HepG2 (cell line): ENCODE results near the gene ACADVL. TPM values are rescaled to one million over a fixed set of nuclear protein-coding genes. Genes with fewer than 3 reads are reported as not detected.

Experiments used
- ATAC-seq: fragments of 200-7000 bp; cut with Tn5 transposase; 3 replicates; pipeline ENCODE4 v1.9.1; 2020; ENCODE audit warnings: mild to moderate bottlenecking, moderate library complexity
- BruUV-seq: library from RNA; stranded (reverse); fragments of 400-500 nt; replicated peaks from 2 replicates; lab custom pipeline; 2021; lab: Mats Ljungman, UMichigan
- CTCF ChIA-PET: fragments of 300-600 bp; formaldehyde crosslinking; extraction: SDS; loops from one replicate; lab custom pipeline; 2021; ENCODE audit warnings: low total read pairs, inconsistent platforms, low intra/inter-chr PET ratio; lab: Yijun Ruan, JAX
- POLR2A ChIA-PET: fragments of 350-600 bp; sonication (Branson Sonifier 250); formaldehyde crosslinking; loops from one replicate; lab custom pipeline; 2020; ENCODE audit warnings: antibody characterized with exemption, inconsistent platforms; lab: Yijun Ruan, JAX
- DNase-seq: peaks from one replicate; pipeline ENCODE4 v3.0.0-alpha.2; 2015; ENCODE audit warnings: low spot score
- FAIRE-seq: peaks from 3 replicates; lab custom pipeline; 2011; peaks lifted over from hg19 to GRCh38; lab: Jason Lieb, UNC
- H2AFZ ChIP-seq: one replicate; pipeline ENCODE4 v1.6.1; 2011; ENCODE audit warnings: low read length, inconsistent platforms
- H3K27ac ChIP-seq: fragments of 300-600 bp; 3 replicates; pipeline ENCODE4 v1.8.0; 2011; ENCODE audit warnings: mixed run types, mild to moderate bottlenecking, mixed read lengths, low read length, inconsistent platforms; ENCODE audit not compliant: insufficient read depth; ENCODE audit errors: extremely low read length
- H3K27me3 ChIP-seq, 2 experiments: fragments of 200-600 bp in 1 of 2; 2 replicates in 1 of 2; 3 replicates in 1 of 2; pipeline versions ENCODE4 v1.6.0 to v1.8.0; 2011; ENCODE audit warnings: low read length in 2 of 2, mild to moderate bottlenecking in 2 of 2, moderate library complexity in 2 of 2, inconsistent platforms in 1 of 2; ENCODE audit not compliant: insufficient read depth in 2 of 2, control insufficient read depth in 1 of 2
- H3K36me3 ChIP-seq, 2 experiments: fragments of 200-600 bp in 1 of 2; replicated peaks in 1 of 2; 2 replicates in 1 of 2; 3 replicates in 1 of 2; pipeline versions ENCODE4 v1.5.1 to v1.8.0; 2011; ENCODE audit warnings: low read length in 2 of 2, inconsistent platforms in 1 of 2; ENCODE audit not compliant: insufficient read depth in 2 of 2, control insufficient read depth in 1 of 2
- H3K4me1 ChIP-seq: 2 replicates; pipeline ENCODE4 v1.5.1; 2012; ENCODE audit warnings: low read length, inconsistent platforms; ENCODE audit not compliant: insufficient read depth
- H3K4me2 ChIP-seq: 2 replicates; pipeline ENCODE4 v1.6.0; 2011; ENCODE audit warnings: low read depth, low read length, inconsistent platforms
- H3K4me3 ChIP-seq, 3 experiments: fragments of 200-600 bp in 1 of 3; sonication (generic), shearing (Covaris generic) in 1 of 3; replicated peaks in 1 of 3; 2 replicates each; pipeline ENCODE4 v1.5.1; 2011 to 2016; ENCODE audit warnings: low read length in 3 of 3, inconsistent platforms in 2 of 3, low read depth in 2 of 3, mild to moderate bottlenecking in 2 of 3, control low read depth in 1 of 3, mixed read lengths in 1 of 3; ENCODE audit not compliant: insufficient read depth in 1 of 3
- H3K79me2 ChIP-seq: one replicate; pipeline ENCODE4 v1.6.1; 2011; ENCODE audit warnings: low read length, inconsistent platforms; ENCODE audit not compliant: insufficient read depth
- H3K9ac ChIP-seq: 2 replicates; pipeline ENCODE4 v1.6.0; 2011; ENCODE audit warnings: mild to moderate bottlenecking, low read depth, low read length, inconsistent platforms; ENCODE audit not compliant: insufficient read depth
- H3K9me3 ChIP-seq: 2 replicates; pipeline ENCODE4 v1.5.1; 2012; ENCODE audit warnings: mild to moderate bottlenecking, low read length
- H4K20me1 ChIP-seq: 2 replicates; pipeline ENCODE4 v1.6.0; 2011; ENCODE audit warnings: inconsistent platforms, mild to moderate bottlenecking, low read length, moderate library complexity; ENCODE audit not compliant: insufficient read depth
- ARID4A ChIP-seq: sonication (generic); formaldehyde crosslinking; IDR thresholded peaks from 2 replicates; pipeline ENCODE4 v1.5.0; 2020; ENCODE audit warnings: mild to moderate bottlenecking, missing genetic modification reagents, borderline replicate concordance
- CBX1 ChIP-seq: IDR thresholded peaks from one replicate; pipeline ENCODE4 v1.6.1; 2016; ENCODE audit warnings: antibody characterized with exemption, low read depth
- FOXK1 ChIP-seq: sonication (generic); formaldehyde crosslinking; IDR thresholded peaks from 2 replicates; pipeline ENCODE4 v1.4.0; 2020; ENCODE audit warnings: low read depth, missing genetic modification reagents, borderline replicate concordance
- HOXA3 ChIP-seq: sonication (generic); formaldehyde crosslinking; IDR thresholded peaks from 2 replicates; pipeline ENCODE4 v1.5.0; 2020; ENCODE audit warnings: missing genetic modification reagents
- KDM2A ChIP-seq: sonication (generic); formaldehyde crosslinking; IDR thresholded peaks from 2 replicates; pipeline ENCODE4 v1.4.0; 2020; ENCODE audit warnings: low read depth, missing genetic modification reagents, borderline replicate concordance
- KDM5B ChIP-seq: sonication (generic); formaldehyde crosslinking; IDR thresholded peaks from 2 replicates; pipeline ENCODE4 v1.4.0; 2020; ENCODE audit warnings: missing genetic modification reagents, mild to moderate bottlenecking, borderline replicate concordance
- KDM6A ChIP-seq: IDR thresholded peaks from 2 replicates; pipeline ENCODE4 v1.6.1; 2016; ENCODE audit warnings: low read depth
- MIXL1 ChIP-seq: IDR thresholded peaks from 2 replicates; pipeline ENCODE4 v1.6.1; 2016
- NR2C2 ChIP-seq: sonication (generic); formaldehyde crosslinking; IDR thresholded peaks from 2 replicates; pipeline ENCODE4 v1.4.0; 2020; ENCODE audit warnings: missing genetic modification reagents, mild to moderate bottlenecking, moderate library complexity, borderline replicate concordance
- POLR2G ChIP-seq: fragments of 200-400 bp; formaldehyde crosslinking; IDR thresholded peaks from 2 replicates; pipeline ENCODE4 v1.6.1; 2018; ENCODE audit warnings: mild to moderate bottlenecking, low read depth, low read length, moderate library complexity
- ZNF34 ChIP-seq: sonication (generic); formaldehyde crosslinking; IDR thresholded peaks from 2 replicates; pipeline ENCODE4 v1.4.0; 2020; ENCODE audit warnings: mild to moderate bottlenecking, missing genetic modification reagents, borderline replicate concordance
- ZNF556 ChIP-seq: sonication (generic); formaldehyde crosslinking; IDR thresholded peaks from 2 replicates; pipeline ENCODE4 v1.4.0; 2020; ENCODE audit warnings: mild to moderate bottlenecking, missing genetic modification reagents, borderline replicate concordance
- ZNF839 ChIP-seq: sonication (generic); formaldehyde crosslinking; IDR thresholded peaks from 2 replicates; pipeline ENCODE4 v1.4.0; 2020; ENCODE audit warnings: missing genetic modification reagents, mild to moderate bottlenecking, borderline replicate concordance
- WGBS: methylation state at CpG from one replicate; pipeline ENCODE4 v1.1.6; 2017; ENCODE audit warnings: low lambda C conversion rate; 5-methylcytosine and 5-hydroxymethylcytosine counted together
- in situ Hi-C: cut with HindIII; loops from 2 replicates; pipeline ENCODE4 v1.10.0; 2017; ENCODE audit warnings: low pct_unique_long_range_greater_than_20kb; ENCODE audit not compliant: extremely low pct_ligation_motif_present
- intact Hi-C: fragments of 100-400 bp; cut with micrococcal nuclease; formaldehyde crosslinking; loops from one replicate; pipeline ENCODE4 v1.10.0; 2022; ENCODE audit not compliant: unreplicated experiment
- polyA plus RNA-seq, 8 experiments: library from polyadenylated mRNA; depleted of rRNA in 3 of 8; stranded (reverse) in 7 of 8; unstranded in 1 of 8; fragments of >200 nt; fragmentation: Illumina TruSeq in 4 of 8; extraction: Trizol in 4 of 8; gene quantifications; 2 replicates each; pipeline versions ENCODE4 v1.2.1 to v1.2.3, GENCODE V29; 2011 to 2016; ENCODE audit warnings: low read depth in 4 of 8, missing spikeins in 1 of 8, mixed read lengths in 1 of 8; ENCODE audit not compliant: insufficient read depth in 1 of 8
- total RNA-seq, 5 experiments: library from RNA; depleted of rRNA; stranded (reverse); fragments of >200 nt; fragmentation: Illumina TruSeq; extraction: Trizol; gene quantifications; 2 replicates each; pipeline ENCODE4 v1.2.3, GENCODE V29; 2016; ENCODE audit warnings: low read depth in 1 of 5
- TF ChIP-seq, protein P1 (sequence below): sonication (generic); IDR thresholded peaks from 2 replicates; pipeline ENCODE4 v1.6.1; 2016; ENCODE audit warnings: low read depth, borderline replicate concordance
- TF ChIP-seq, protein P2 (sequence below): conservative IDR thresholded peaks from 2 replicates; pipeline ENCODE4 v1.6.1; 2018; ENCODE audit warnings: missing genetic modification reagents
- TF ChIP-seq, protein P3 (sequence below): IDR thresholded peaks from 2 replicates; pipeline ENCODE4 v1.6.1; 2018; ENCODE audit warnings: missing genetic modification reagents

ACADVL gene
- total and polyA plus RNA-seq, 2 of the 13 experiments (the other 11 are each of a cell fraction or from before 2014, with no cell fraction given): 219 to 412 TPM

DNA sequence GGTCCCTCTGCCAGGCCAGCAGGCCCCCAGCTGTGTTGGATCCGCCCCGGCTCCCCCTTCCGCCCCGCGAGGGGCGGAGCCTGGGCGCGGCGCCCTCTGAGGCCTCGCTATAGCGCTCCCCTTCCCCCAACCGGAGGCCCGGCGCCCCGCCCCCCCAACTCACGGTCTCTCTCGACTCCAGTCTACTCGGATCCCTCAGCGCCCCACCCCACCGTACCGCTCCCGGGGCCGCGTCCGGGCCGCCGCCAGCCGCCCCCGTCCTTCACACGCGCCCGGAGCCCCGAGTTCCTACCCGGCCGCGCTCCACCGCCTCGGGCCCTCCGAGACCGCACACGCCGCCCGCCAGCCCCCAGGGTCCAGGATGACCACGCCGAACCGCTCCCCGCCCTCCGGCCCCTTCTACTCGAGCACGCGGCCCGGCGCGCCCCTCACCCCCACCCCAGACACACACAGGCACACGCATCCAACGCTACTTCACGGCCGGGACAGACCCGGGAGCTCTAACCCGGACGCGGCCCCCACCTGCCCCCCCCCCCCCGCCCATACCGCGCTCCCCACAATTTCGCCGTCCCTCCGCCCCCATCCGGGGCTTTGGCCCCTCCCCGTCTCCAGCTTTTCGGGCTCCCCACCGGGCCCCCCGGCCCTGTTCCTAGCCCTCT is 18.2 kb downstream of the ACADVL start:
- no peaks in the 10 kb centered on the region; a peak in 1 of 5 replicates for H3K27me3 ChIP-seq
- in situ Hi-C loops: no loop called here
- DNase-seq (peak; percentile 68), ATAC-seq (peak; percentile 6), FAIRE-seq (no peak)
- no TSS peak for BruUV-seq
- no peak overlapping the region for H2AFZ ChIP-seq
- H4K20me1 ChIP-seq: 0 out of 2 replicates have a peak, but pooled peaks cover 3% of the 10 kb centered on the region
- CTCF ChIA-PET: no interaction called here
- H3K9ac ChIP-seq: peak overlapping the region; percentile 96
- WGBS: 4% methylated on average over 22 of the region's 73 CpGs
- intact Hi-C loops: loop anchor here (10.0 kb wide), 1 partner anchor 63 kb away; the partner anchor contains the start of gene ASGR1
- H3K36me3 ChIP-seq: peaks cover 10 to 24% of the 10 kb centered on the region in 2 experiments
- H3K9me3 ChIP-seq: no peaks in the 10 kb centered on the region
- H3K4me3 ChIP-seq: peak overlapping the region; percentile 97 to 98 (median 98); a peak in 5 of 6 replicates
- peak overlapping the region; percentile 88 for H3K27ac ChIP-seq
- H3K4me1 ChIP-seq: peaks cover 47% of the 10 kb centered on the region
- peaks cover 57% of the 10 kb centered on the region for H3K79me2 ChIP-seq
- POLR2A ChIA-PET: interaction anchor here (0.7 to 8.9 kb wide), 12 partner anchors 13 to 202 kb away, joined by 3 to 140 read pairs (median 6); partner anchors contain the start of genes ACADVL, ASGR1, ASGR2 and CTDNEP1
- H3K4me2 ChIP-seq: peak overlapping the region; percentile 84
- TF ChIP-seq ZNF34 (CRISPR knock-in tag) (no peak), KDM5B (CRISPR knock-in tag) (peak; percentile 44; the same call in 1 of the 2 replicates), POLR2G (peak; percentile 71), KDM6A (CRISPR knock-in tag) (no peak), ZNF556 (CRISPR knock-in tag) (peak; percentile 26; the same call in 1 of the 2 replicates), CBX1 (peak; percentile 37), ZNF839 (CRISPR knock-in tag) (no peak), ARID4A (CRISPR knock-in tag) (peak; percentile 64; the same call in 1 of the 2 replicates), KDM2A (CRISPR knock-in tag) (peak; percentile 31; the same call in 1 of the 2 replicates), HOXA3 (CRISPR knock-in tag) (peak; percentile 54), MIXL1 (CRISPR knock-in tag) (no peak), FOXK1 (CRISPR knock-in tag) (no peak), NR2C2 (CRISPR knock-in tag) (peak; percentile 27; the same call in 1 of the 2 replicates)
- TF ChIP-seq, protein P1, sequence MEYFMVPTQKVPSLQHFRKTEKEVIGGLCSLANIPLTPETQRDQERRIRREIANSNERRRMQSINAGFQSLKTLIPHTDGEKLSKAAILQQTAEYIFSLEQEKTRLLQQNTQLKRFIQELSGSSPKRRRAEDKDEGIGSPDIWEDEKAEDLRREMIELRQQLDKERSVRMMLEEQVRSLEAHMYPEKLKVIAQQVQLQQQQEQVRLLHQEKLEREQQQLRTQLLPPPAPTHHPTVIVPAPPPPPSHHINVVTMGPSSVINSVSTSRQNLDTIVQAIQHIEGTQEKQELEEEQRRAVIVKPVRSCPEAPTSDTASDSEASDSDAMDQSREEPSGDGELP: peak; percentile 61; the same call in 1 of the 2 replicates
- TF ChIP-seq, protein P2, sequence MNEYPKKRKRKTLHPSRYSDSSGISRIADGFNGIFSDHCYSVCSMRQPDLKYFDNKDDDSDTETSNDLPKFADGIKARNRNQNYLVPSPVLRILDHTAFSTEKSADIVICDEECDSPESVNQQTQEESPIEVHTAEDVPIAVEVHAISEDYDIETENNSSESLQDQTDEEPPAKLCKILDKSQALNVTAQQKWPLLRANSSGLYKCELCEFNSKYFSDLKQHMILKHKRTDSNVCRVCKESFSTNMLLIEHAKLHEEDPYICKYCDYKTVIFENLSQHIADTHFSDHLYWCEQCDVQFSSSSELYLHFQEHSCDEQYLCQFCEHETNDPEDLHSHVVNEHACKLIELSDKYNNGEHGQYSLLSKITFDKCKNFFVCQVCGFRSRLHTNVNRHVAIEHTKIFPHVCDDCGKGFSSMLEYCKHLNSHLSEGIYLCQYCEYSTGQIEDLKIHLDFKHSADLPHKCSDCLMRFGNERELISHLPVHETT: peak; percentile 79
- TF ChIP-seq, protein P3, sequence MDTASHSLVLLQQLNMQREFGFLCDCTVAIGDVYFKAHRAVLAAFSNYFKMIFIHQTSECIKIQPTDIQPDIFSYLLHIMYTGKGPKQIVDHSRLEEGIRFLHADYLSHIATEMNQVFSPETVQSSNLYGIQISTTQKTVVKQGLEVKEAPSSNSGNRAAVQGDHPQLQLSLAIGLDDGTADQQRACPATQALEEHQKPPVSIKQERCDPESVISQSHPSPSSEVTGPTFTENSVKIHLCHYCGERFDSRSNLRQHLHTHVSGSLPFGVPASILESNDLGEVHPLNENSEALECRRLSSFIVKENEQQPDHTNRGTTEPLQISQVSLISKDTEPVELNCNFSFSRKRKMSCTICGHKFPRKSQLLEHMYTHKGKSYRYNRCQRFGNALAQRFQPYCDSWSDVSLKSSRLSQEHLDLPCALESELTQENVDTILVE (CRISPR knock-in tag): peak; percentile 36; the same call in 1 of the 2 replicates
